GM12878 (cell line): Measurements from ENCODE around the gene ATP7A. TPM values are rescaled to one million over a fixed set of nuclear protein-coding genes. Genes with fewer than 3 reads are reported as not detected.

Source experiments
- ATAC-seq: fragments of 200-7000 bp; cut with Tn5 transposase; 3 replicates; pipeline ENCODE4 v1.9.1; 2020; ENCODE audit warnings: mild to moderate bottlenecking, moderate library complexity
- BruUV-seq: library from RNA; stranded (reverse); fragments of 400-500 nt; replicated peaks from 2 replicates; lab custom pipeline; 2021; lab: Mats Ljungman, UMichigan
- CTCF ChIA-PET: fragments of 300-600 bp; sonication (Branson Sonifier 250); formaldehyde crosslinking; extraction: SDS; loops from one replicate; lab custom pipeline; 2021; ENCODE audit warnings: inconsistent platforms; lab: Yijun Ruan, JAX
- POLR2A ChIA-PET: fragments of 350-600 bp; formaldehyde crosslinking; extraction: SDS; loops from one replicate; lab custom pipeline; 2021; ENCODE audit warnings: inconsistent platforms; lab: Charles Lee
- RAD21 ChIA-PET: fragments of 300-600 bp; sonication (Branson Sonifier 250); formaldehyde crosslinking; loops from one replicate; lab custom pipeline; 2023; ENCODE audit warnings: antibody characterized with exemption; ENCODE audit not compliant: unreplicated experiment; lab: Charles Lee
- SMC1A ChIA-PET: fragments of 300-600 bp; sonication (Branson Sonifier 250); formaldehyde crosslinking; loops from one replicate; lab custom pipeline; 2023; ENCODE audit not compliant: unreplicated experiment, uncharacterized antibody; lab: Charles Lee
- DNase-seq: peaks from one replicate; pipeline ENCODE4 v3.0.0-alpha.2; 2011; ENCODE audit warnings: low read depth, low spot score
- FAIRE-seq: peaks from 3 replicates; lab custom pipeline; 2011; peaks lifted over from hg19 to GRCh38; lab: Jason Lieb, UNC
- H2AFZ ChIP-seq: 2 replicates; pipeline ENCODE4 v1.6.0; 2011; ENCODE audit warnings: low read depth, low read length, control low read depth; ENCODE audit not compliant: control insufficient read depth
- H3K27ac ChIP-seq: 2 replicates; pipeline ENCODE4 v1.5.1; 2011; ENCODE audit warnings: control low read depth; ENCODE audit not compliant: control insufficient read depth, insufficient read depth
- H3K27me3 ChIP-seq, 2 experiments: replicated peaks in 1 of 2; 2 replicates each; pipeline versions ENCODE4 v1.6.0 to v1.6.1; 2011; ENCODE audit warnings: low read length in 1 of 2; ENCODE audit not compliant: control insufficient read depth in 2 of 2, insufficient read depth in 2 of 2
- H3K36me3 ChIP-seq, 2 experiments: 2 replicates each; pipeline ENCODE4 v1.5.1; 2011; ENCODE audit warnings: low read length in 1 of 2; ENCODE audit not compliant: control insufficient read depth in 2 of 2, insufficient read depth in 2 of 2
- H3K4me1 ChIP-seq: 2 replicates; pipeline ENCODE4 v1.6.1; 2011; ENCODE audit warnings: mild to moderate bottlenecking, low read length, moderate library complexity, mixed read lengths; ENCODE audit not compliant: control insufficient read depth, insufficient read depth
- H3K4me2 ChIP-seq: 2 replicates; pipeline ENCODE4 v1.6.0; 2011; ENCODE audit warnings: control low read depth; ENCODE audit not compliant: control insufficient read depth, insufficient read depth
- H3K4me3 ChIP-seq: fragments of 200-600 bp; sonication (generic); 2 replicates; pipeline ENCODE4 v1.5.1; 2016
- H3K79me2 ChIP-seq: 2 replicates; pipeline ENCODE4 v1.6.0; 2011; ENCODE audit warnings: low read length; ENCODE audit not compliant: control insufficient read depth, insufficient read depth
- H3K9ac ChIP-seq: 2 replicates; pipeline ENCODE4 v1.8.0; 2011; ENCODE audit warnings: low read length, control low read depth, mixed read lengths; ENCODE audit not compliant: control insufficient read depth, insufficient read depth
- H3K9me3 ChIP-seq: replicated peaks from 3 replicates; pipeline ENCODE4 v1.5.1; 2011; ENCODE audit warnings: mild to moderate bottlenecking, low read length; ENCODE audit not compliant: control insufficient read depth, insufficient read depth
- H4K20me1 ChIP-seq: 2 replicates; pipeline ENCODE4 v1.6.0; 2011; ENCODE audit not compliant: control insufficient read depth, insufficient read depth
- BACH1 ChIP-seq: fragments of 450-650 bp; IDR thresholded peaks from 2 replicates; pipeline ENCODE4 v1.6.1; 2017; ENCODE audit warnings: mild to moderate bottlenecking, borderline replicate concordance
- HCFC1 ChIP-seq: fragments of 150-350 bp; IDR thresholded peaks from 2 replicates; pipeline ENCODE4 v1.6.1; 2014; ENCODE audit warnings: low read length
- NFYB ChIP-seq: IDR thresholded peaks from 2 replicates; pipeline ENCODE4 v1.6.1; 2011; ENCODE audit warnings: low read depth, mild to moderate bottlenecking, low read length, improper control_type of control experiment, moderate library complexity; ENCODE audit not compliant: insufficient read depth
- SIN3A ChIP-seq: IDR thresholded peaks from 2 replicates; pipeline ENCODE4 v1.6.1; 2012; ENCODE audit warnings: low read depth, low read length, improper control_type of control experiment
- WGBS: methylation state at CpG from one replicate; pipeline ENCODE4 v1.1.6; 2016; ENCODE audit warnings: low lambda C conversion rate; ENCODE audit not compliant: insufficient replicate concordance, insufficient coverage; ENCODE audit errors: missing lambda C conversion rate; 5-methylcytosine and 5-hydroxymethylcytosine counted together
- in situ Hi-C: fragments of 300-500 bp; cut with MboI; formaldehyde crosslinking; loops from 9 replicates; pipeline ENCODE4 v1.14.3; 2018; ENCODE audit warnings: mixed read lengths
- intact Hi-C: fragments of 100-400 bp; cut with micrococcal nuclease; formaldehyde crosslinking; loops from one replicate; pipeline ENCODE4 v1.14.2; 2022; ENCODE audit not compliant: unreplicated experiment
- polyA plus RNA-seq, 11 experiments: library from polyadenylated mRNA; depleted of rRNA in 4 of 11; unstranded in 6 of 11; stranded (reverse) in 5 of 11; fragments of >200 nt; fragmentation: Nextera tagmentation in 4 of 11; fragmentation: Illumina TruSeq in 1 of 11; extraction: Ambion mirVana in 4 of 11; extraction: Trizol in 1 of 11; gene quantifications; 1 replicate in 1 of 11; 2 replicates in 10 of 11; pipeline versions ENCODE4 v1.2.1 to v1.2.3, GENCODE V29; 2011 to 2016; ENCODE audit warnings: inconsistent platforms in 2 of 11, missing spikeins in 2 of 11, low read depth in 1 of 11
- total RNA-seq, 4 experiments: library from RNA; depleted of rRNA in 3 of 4; stranded (reverse); fragments of >200 nt in 3 of 4; fragmentation: Illumina TruSeq in 1 of 4; extraction: Trizol in 1 of 4; gene quantifications; 2 replicates each; pipeline versions ENCODE4 v1.2.1 to v1.2.3, GENCODE V29; 2013 to 2021
- TF ChIP-seq, protein P1 (sequence below): fragments of 450-650 bp; IDR thresholded peaks from 2 replicates; pipeline ENCODE4 v1.6.1; 2017; ENCODE audit warnings: mild to moderate bottlenecking, moderate library complexity

ATP7A gene
- total and polyA plus RNA-seq, 10 of the 15 experiments (the other 5 are each of a cell fraction or from before 2014, with no cell fraction given), result 2.5 to 12.0 (median 7.6) TPM

DNA sequence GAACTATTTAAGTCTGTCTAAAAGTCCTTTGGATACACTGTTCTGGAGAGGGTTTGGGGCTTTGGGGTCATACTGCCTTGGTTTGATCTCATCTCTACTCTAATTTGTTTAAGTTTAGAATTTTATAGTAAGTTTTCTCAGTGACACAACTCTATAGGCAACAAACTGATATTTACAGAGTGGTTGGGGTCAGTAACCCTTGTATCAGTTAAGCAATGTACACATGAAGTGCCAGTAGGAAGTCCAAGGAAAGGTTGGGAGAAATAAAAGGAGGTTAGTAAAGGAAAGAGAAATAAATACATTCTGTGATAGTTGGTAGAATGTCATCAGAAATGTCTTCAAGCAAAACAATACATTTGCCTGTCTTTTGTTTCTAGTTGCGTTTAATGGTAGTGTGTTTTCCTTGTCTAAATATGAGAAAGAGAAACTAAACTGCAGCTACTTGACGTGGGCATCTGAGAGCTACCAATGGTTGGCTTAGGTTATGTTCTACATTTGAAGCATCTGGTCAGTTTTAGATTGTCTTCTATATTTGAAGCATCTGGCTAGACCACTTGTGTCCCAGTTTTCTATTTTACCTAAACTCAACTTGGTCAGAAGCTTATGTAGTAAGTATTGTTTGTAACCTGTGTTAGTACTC, 6.9 kb downstream of the ATP7A start:
- Histone ChIP-seq H3K4me1 (no peaks in the 10 kb centered on the region), H3K9me3 (no peaks in the 10 kb centered on the region), H3K9ac (peak overlapping the region; percentile 42), H3K27me3 (no peaks in the 10 kb centered on the region), H3K36me3 (no peaks in the 10 kb centered on the region), H3K27ac (peak overlapping the region; percentile 64), H3K4me3 (peak overlapping the region; percentile 48), H4K20me1 (no peaks in the 10 kb centered on the region), H3K79me2 (peaks cover 41% of the 10 kb centered on the region), H2AFZ (peak overlapping the region; percentile 39), H3K4me2 (peak overlapping the region; percentile 14)
- RAD21 ChIA-PET, result interaction anchor here (0.9 to 2.5 kb wide), 6 partner anchors 18 to 175 kb away, joined by 3 to 12 read pairs (median 4); partner anchors contain the start of gene COX7B
- in situ Hi-C loops, result no loop called here
- TF ChIP-seq SIN3A (no peak), BACH1 (no peak), NFYB (peak; percentile 41; the same call in 1 of the 2 replicates), HCFC1 (no peak)
- TF ChIP-seq, protein P1, sequence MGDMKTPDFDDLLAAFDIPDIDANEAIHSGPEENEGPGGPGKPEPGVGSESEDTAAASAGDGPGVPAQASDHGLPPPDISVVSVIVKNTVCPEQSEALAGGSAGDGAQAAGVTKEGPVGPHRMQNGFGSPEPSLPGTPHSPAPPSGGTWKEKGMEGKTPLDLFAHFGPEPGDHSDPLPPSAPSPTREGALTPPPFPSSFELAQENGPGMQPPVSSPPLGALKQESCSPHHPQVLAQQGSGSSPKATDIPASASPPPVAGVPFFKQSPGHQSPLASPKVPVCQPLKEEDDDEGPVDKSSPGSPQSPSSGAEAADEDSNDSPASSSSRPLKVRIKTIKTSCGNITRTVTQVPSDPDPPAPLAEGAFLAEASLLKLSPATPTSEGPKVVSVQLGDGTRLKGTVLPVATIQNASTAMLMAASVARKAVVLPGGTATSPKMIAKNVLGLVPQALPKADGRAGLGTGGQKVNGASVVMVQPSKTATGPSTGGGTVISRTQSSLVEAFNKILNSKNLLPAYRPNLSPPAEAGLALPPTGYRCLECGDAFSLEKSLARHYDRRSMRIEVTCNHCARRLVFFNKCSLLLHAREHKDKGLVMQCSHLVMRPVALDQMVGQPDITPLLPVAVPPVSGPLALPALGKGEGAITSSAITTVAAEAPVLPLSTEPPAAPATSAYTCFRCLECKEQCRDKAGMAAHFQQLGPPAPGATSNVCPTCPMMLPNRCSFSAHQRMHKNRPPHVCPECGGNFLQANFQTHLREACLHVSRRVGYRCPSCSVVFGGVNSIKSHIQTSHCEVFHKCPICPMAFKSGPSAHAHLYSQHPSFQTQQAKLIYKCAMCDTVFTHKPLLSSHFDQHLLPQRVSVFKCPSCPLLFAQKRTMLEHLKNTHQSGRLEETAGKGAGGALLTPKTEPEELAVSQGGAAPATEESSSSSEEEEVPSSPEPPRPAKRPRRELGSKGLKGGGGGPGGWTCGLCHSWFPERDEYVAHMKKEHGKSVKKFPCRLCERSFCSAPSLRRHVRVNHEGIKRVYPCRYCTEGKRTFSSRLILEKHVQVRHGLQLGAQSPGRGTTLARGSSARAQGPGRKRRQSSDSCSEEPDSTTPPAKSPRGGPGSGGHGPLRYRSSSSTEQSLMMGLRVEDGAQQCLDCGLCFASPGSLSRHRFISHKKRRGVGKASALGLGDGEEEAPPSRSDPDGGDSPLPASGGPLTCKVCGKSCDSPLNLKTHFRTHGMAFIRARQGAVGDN, result peak; percentile 41; the same call in 1 of the 2 replicates
- SMC1A ChIA-PET, result interaction anchor here (0.6 to 1.9 kb wide), 7 partner anchors 7 to 184 kb away, joined by 3 to 9 read pairs (median 3); partner anchors contain the start of genes ATP7A and COX7B
- no TSS peak for BruUV-seq
- intact Hi-C loops, result no loop called here
- ATAC-seq (peak; percentile 76), DNase-seq (no peak), FAIRE-seq (peak; percentile 56)
- WGBS, result 10% methylated on average over 2 of the region's 2 CpGs
- POLR2A ChIA-PET, result interaction anchor here (1.0 to 2.6 kb wide), 3 partner anchors 22 to 147 kb away, joined by 3 to 9 read pairs (median 4); partner anchors contain the start of gene MAGT1
- CTCF ChIA-PET, result interaction anchor here (0.7 to 4.6 kb wide), 4 partner anchors 18 to 108 kb away, joined by 3 to 22 read pairs (median 4); partner anchors contain the start of gene COX7B
